NCI-H69 (cell line): ENCODE measurements around the gene SH3PXD2A.
"Not testable (repeated sequence)": the region's sequence is repeated elsewhere in the genome, so short reads cannot be mapped to it uniquely, and the experiment has no call there.

ENCODE experiments used
- DNase-seq: peaks from one replicate; lab custom pipeline; 2025; lab: John Stamatoyannopoulos, UW

The SH3PXD2A gene

DNA sequence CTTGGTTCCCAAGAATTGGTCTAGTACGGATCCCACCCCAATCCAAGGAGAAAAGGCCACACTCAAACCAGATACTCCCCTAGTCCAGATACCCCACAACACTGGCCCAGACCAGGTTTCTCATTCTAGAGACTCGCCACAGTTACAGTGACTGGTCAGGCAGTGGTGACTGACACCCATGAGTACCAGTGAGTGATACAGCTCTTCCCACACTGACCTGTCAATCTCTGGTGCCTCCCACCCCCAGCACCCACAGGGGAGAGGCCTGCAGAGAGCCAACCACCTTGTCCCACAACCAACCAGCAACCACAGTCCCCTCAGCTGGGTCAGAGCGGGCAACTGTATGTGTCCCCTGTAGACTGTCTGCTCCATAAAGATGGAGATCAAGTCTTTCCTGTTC, 209.1 kb downstream of the SH3PXD2A start:
- DNase-seq: no peak

DNA sequence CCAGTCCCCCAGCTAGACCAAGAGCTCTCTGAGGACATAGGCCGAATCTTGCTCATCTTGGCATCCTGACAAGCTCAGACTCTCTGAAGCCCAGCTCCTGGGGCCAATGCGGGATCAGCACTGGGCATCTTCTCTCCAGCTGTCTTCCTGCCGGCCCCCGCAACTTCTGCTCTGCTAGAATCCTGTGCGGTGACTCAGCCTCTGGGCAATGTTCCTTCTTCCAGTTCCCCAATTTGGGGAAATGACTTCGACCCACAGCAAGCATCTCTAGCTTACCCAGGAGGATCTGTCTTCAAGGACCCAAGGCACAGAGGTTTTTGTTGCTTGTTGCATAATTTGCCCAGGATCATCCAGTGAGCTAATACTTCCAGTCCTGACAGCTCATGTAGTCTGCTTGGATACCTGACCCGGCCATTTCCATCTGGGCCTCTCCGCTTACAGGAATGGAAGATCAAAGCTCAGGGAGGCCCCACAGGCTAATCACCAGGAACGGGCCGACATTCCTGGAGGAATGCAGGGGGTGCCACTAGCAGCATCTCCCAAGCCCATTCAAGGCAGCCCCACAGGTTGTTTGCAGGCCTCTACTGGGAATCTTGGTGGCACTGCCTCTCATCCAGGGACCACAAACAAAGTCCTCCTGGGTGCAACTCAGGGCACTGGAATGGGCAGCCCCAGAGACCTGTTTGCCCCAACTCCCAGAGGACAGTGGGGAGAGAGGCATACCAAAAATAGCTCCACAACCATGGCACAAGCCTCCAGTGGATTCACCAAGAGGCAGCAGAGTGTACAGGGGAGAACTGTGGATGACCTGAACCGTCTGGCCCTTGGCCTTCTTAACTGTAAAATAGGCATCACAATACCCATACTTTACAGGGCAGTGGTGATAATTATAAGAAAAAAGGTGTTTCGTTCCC, 210.0 kb downstream of the SH3PXD2A start:
- no peak for DNase-seq

- DNase-seq: peak; percentile 9
Observed at GRCh38 chr10:103643381-103643780, 212.0 kb downstream of the SH3PXD2A start.

DNA sequence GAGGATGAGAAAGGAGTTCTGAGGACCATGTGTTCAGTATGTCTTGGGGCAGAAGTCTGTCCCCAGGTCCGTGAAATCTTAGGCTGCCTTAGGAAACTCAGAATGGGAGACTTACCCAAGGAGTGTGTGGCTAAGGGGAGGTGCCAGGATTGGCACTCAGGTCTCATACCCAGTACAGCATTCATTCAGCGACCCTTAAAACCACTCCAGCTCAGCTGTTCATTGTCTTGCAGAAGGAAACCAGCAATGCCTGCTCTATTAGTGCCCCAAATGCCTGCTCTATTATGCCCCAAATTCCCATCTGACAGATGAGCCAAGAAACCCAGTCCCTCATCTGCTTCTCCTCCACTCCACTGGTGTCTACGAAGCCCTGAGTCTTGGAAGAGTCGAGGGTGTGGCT, 214.1 kb downstream of the SH3PXD2A start:
- no peak for DNase-seq

GRCh38 chr10:103640436-103641181, 214.8 kb downstream of the SH3PXD2A start:
- no peak for DNase-seq

DNA sequence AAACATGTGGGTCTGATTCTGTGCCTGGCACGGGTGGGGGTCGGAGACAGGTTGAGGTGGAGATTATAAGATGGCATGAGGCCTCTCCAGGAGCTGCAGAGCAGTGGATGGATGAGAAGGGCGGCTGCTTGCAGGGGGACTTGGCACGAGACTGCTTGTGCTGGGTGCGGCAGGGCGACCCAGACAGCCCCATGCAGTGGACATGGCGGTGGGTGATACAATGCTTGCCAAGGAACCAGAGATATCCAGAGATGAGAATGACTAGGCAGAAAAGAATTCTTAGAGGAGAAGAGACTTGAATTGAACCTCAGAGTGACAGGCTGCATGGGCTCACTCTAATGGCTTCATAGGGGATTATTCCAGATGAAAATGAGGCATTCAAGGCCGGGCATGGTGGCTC, 216.4 kb downstream of the SH3PXD2A start:
- DNase-seq: no peak

DNA sequence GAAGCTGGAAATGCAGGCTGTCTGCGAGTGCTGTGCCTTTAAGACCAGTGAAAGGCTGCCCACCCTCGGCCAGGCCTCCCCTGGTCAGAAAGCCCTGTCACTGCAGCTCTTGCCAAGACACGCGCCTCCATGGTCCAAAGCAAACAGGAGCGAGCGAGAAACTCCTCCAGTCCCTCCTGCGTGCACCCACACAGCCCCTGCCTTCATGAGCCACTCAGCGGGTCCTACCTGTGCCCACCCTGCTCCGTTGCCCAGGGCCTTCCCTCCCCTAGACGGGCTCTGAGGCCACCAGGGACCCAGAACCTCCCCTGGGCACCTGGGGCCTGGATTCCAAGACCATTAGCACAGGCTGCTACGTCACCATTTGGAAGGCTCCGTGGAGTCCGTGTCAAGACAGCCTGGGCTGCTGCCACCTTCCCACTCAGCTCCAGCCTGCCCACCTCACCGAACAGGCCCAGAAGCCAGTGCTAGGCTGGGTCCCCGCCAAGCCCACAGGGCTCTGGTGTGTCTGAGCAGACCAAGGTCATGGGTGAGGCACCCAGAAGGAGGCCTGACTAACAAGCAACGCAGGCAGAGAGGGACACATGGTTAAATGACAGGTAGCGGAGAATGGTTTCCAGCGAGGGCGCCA, 217.3 kb downstream of the SH3PXD2A start:
- no peak for DNase-seq

GRCh38 chr10:103637011-103637410, 218.4 kb downstream of the SH3PXD2A start:
- DNase-seq: no peak

- peak; percentile 8 for DNase-seq
Observed at GRCh38 chr10:103636492-103636891, 218.9 kb downstream of the SH3PXD2A start.

GRCh38 chr10:103635580-103635979, 219.8 kb downstream of the SH3PXD2A start:
- DNase-seq: no peak

- no peak for DNase-seq
Observed at GRCh38 chr10:103633846-103634245, 221.5 kb downstream of the SH3PXD2A start.

DNA sequence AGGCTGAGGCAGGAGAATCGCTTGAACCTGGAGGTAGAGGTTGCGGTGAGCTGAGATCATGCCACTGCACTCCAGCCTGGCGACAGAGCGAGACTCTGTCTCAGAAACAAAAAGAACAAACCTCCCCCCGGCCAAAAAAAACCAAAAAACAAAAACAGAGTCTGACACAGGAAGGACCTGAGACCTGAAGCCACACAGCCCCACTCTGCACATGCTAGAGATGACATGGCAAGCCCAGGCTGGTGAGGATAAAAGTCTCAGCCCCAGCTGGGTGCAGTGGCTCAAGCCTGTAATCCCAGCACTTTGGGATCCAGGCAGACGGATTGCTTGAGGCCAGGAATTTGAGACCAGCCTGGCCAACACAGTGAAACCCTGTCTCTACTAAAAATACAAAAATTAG, 222.5 kb downstream of the SH3PXD2A start:
- DNase-seq: not testable (repeated sequence)

DNA sequence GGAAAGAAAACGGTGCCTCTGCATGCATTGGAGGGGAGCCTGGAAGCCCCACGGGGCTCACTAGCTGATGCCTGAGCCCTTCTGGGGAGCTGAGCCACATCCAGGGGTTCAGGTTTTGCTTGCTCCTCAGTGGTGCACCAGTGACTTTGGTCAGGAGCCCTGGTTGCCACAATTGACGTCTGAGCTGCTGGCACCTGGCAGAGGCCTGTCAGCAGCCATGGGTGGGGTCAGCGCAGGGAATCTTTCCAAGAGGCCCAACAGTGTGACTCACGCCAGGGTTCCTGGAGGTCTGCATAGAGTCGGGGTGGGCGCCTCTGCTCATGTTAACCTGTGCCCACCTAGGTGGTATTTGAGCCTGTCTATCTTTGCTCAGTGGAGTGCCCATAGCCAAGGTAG, 223.1 kb downstream of the SH3PXD2A start:
- no peak for DNase-seq

GRCh38 chr10:103630156-103630555, 225.2 kb downstream of the SH3PXD2A start:
- no peak for DNase-seq

GRCh38 chr10:103629581-103629980, 225.8 kb downstream of the SH3PXD2A start:
- DNase-seq: no peak

- DNase-seq: no peak
Observed at GRCh38 chr10:103627893-103628292, 227.5 kb downstream of the SH3PXD2A start.

DNA sequence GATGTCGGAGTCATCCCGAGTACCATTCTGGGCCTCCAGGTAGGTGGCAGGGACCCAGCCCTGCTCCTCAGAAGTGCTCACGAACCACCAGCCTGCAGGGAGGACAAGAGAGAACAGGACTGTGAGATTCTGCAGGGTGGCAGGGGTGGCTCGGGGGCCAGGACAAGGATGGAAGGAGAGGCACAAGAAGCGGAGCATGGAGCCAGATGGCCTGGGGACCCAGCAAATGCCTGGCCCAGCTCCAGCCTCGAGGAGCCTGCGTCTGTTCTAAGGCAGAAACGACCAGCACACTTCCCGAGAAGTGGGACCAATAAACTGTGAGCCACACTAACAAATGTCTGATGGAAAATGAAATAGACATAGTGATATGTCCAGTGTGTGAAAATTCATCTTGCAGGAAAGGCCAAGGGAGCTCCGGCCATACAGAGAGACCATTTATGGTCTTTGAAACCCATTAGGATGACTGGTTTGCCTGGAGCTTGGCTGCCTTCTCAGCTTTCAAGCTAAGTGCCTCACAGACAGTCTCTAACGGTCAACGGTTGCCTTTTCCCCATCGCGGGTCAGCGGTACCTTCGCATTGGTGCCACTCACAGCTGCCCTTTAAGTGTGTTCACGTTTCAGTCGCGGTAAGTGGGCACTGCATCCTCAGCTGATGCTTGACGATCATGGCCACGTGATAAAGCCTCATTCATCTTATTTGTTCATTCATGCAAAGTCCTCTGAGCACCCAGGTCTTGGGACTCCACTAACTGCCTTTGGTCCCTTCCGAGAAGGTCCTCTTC, 228.1 kb downstream of the SH3PXD2A start:
- no peak for DNase-seq

GRCh38 chr10:103626178-103626577, 229.2 kb downstream of the SH3PXD2A start:
- DNase-seq: no peak

GRCh38 chr10:103622935-103623574, 232.3 kb downstream of the SH3PXD2A start:
- DNase-seq: no peak

GRCh38 chr10:103622286-103622685, 233.1 kb downstream of the SH3PXD2A start:
- no peak for DNase-seq

DNA sequence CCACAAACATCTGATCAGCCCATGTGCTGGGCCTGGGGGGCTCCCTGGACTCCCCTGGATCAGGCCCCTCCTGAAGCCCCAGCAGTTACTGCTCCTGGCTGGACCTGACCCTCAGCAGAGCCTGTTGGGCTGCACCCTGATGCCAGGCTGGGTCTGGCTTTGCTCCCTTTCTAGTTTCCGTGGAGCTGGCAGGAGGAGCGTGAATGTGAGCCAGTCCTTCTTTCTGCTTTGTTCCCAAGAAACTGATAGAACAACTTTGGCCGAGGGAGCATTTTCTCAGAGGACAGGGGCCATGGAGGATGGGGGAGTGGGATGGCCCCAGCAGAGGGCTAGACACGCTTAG, 233.6 kb downstream of the SH3PXD2A start:
- no peak for DNase-seq
